GM19035 (cell line): ENCODE results near the gene KCNH6.

Experiments
- ATAC-seq: cut with Tn5 transposase; IDR thresholded peaks from one replicate; pipeline ENCODE4 v1.9.1; 2021; ENCODE audit not compliant: unreplicated experiment

KCNH6 gene, protein sequence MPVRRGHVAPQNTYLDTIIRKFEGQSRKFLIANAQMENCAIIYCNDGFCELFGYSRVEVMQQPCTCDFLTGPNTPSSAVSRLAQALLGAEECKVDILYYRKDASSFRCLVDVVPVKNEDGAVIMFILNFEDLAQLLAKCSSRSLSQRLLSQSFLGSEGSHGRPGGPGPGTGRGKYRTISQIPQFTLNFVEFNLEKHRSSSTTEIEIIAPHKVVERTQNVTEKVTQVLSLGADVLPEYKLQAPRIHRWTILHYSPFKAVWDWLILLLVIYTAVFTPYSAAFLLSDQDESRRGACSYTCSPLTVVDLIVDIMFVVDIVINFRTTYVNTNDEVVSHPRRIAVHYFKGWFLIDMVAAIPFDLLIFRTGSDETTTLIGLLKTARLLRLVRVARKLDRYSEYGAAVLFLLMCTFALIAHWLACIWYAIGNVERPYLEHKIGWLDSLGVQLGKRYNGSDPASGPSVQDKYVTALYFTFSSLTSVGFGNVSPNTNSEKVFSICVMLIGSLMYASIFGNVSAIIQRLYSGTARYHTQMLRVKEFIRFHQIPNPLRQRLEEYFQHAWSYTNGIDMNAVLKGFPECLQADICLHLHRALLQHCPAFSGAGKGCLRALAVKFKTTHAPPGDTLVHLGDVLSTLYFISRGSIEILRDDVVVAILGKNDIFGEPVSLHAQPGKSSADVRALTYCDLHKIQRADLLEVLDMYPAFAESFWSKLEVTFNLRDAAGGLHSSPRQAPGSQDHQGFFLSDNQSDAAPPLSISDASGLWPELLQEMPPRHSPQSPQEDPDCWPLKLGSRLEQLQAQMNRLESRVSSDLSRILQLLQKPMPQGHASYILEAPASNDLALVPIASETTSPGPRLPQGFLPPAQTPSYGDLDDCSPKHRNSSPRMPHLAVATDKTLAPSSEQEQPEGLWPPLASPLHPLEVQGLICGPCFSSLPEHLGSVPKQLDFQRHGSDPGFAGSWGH

DNA sequence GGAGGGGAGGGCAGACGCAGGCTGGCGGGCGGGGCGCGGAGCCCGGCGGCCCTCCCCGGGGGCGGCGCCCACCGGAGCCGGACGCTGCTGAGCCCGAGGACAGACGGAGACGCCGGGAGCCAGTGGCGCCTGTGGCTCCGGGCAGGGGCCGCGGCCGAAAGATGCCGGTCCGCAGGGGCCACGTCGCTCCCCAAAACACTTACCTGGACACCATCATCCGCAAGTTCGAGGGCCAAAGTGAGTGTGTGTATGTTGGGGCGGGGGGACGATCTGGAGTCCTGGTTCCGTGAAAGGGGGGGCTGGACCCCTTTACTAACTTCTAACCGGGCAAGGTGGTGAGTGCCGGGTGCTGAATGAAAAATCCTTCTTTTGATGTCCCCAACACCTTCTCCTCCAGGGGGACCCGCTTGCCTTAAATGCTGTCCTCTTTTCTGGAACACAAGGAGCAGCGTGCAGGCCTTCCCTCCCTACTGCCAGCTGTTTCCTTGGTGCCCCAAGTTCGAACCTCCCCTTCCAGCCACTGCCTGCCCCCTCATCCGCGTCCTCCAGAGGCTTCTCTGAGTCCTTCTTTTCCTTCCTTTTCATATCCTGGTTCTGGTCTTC lies at the start of gene KCNH6:
KCNH6 (plus strand) TSS at position 106 of the 603 bp plus-strand sequence; CDS start at position 162, 56 bp downstream.
- ATAC-seq: no peak

DNA sequence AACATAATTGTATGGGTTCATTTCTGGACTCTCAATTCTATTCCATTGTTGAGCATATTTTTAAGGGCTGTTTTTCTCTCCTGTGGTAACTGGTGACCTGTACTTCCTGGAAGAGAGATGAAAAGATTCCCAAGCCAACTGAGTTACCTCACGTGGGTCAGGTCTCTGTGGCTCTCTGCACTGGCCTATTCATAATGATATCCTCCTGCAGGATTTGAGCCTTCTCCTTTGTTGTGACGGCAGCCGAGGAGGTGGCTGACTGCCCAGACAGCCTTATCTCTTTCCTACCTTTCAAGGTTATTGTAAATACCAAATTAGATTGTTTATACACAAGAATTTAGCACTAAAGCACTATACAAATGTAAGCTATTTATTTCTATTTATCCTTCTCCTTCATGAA lies 49.0 kb upstream of the KCNH6 start:
- ATAC-seq: no peak

DNA sequence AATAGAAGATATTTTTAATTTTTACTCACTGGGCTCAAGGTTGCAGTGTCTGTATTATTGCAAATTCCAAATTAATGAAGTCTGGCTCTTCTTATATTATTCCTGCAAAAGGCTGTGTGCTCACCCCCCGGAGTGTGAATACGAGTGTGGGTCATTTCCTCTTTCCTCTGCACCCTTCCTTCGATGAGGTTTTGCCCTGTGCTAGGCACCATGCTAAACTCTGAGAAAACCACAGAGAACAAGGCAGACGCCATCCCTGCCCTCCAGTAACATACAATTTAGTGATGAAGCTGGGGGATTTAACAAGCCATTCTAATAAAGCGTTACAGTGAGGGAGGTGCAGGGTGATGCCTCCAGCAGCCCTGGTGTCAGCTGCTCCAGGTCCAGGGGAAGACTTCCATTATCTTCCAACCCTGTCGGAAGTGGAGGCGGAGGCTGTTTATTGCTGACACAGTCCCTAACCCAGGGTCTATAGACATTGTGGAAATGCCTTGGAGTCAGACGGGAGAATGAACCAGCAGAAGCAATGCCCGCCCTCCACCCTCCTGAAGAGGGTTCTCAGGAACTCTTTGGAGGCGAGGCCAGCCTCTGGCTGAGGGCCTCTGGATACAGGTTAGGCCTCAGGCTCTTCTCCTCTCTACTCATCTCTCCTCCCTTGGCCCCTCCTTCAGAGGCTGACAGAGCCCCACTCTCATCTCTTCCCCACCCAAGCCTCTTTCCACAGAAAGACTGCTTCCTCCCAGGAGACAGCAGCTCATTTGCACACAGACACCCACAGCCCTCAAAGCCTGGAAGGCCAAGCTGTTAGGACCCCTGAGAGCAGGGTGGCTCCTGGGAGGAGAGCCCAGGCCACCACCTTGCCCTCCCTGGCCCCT lies 48.3 kb upstream of the KCNH6 start:
- ATAC-seq: no peak

DNA sequence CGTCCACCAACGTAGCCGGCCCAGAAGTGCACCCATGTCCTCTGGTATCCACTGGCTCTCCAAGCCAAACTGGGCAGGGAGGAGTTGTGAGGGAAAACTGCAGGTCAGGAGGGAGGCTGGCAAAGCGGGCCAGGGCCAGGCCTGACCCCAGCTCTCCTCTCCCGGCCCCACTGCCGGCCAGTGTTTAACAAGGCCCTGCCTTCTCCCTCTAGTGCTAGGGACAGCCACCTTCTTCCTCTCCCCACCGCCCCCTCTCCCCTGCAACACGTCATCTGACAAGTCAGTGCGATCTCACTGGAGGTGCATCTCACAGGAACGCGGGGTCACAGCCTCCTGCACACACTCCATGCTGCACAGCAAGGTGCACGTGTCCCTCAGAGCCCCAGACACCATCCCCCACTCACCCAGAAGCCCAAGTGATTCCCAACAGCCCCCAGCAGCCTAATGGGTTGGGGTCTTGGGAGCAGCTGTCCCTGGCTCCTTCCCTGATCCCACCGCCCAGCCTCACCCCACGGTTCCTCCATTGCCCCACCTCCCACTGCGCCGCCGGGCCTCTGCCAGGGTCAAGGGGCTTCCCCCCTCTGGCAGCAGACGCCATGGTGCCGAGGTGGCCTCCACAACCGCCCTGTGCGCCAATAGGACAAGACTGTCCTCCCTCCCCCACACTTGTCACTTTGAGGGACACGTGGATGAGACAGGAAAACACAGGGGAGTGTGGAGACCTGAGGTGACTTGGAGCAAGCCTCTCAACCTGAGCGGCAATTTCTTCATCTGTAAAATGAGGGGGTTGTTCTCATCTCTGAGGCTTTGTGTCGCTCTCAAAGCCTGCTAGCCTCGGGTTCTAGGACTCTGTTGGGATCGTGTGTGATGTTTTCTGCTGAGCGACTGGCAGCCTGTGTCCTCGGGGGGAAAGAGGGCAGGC lies 47.4 kb upstream of the KCNH6 start:
- no peak for ATAC-seq

DNA sequence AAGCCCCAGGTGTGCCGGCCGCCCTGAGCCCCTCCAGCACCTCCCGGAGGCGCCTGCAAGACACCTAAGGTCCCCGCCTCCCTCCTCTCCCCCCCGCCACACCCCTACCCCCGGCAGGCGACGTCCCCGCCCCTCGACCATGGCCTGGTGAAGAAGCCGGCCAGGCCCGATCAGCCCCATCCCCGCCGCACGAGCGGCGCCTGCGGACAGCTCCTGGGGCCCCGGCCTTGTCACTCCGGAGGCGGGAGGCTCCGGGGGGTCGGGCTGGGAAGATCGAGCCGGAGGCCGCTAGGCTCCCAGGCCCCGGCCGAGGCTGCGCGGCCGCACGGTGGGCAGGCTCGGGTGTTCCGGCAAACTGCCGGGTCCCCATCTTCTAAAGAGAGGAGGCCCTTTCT lies 46.7 kb upstream of the KCNH6 start:
- no peak for ATAC-seq

DNA sequence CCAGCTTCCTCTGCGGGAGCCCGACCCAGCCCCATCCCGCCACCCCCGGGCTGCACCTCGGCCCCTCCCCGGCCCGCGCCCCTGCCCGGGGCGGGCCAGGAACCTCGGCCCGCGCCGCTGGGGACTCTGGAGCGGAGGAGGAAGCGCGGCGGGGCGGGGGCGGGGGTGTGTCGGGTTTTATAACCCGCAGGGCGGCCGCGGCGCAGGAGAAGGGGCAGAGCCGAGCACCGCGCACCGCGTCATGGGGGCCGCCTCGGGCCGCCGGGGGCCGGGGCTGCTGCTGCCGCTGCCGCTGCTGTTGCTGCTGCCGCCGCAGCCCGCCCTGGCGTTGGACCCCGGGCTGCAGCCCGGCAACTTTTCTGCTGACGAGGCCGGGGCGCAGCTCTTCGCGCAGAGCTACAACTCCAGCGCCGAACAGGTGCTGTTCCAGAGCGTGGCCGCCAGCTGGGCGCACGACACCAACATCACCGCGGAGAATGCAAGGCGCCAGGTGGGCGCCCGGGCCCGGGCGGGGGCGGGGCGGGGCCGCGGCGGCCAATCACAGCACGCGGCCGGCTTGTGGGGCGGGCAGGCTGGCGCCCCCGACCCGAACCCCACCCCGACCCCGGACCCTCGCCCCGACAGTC lies 46.2 kb upstream of the KCNH6 start, which contains the start of gene ACE:
ACE (plus strand) TSS at position 208 of the 626 bp plus-strand sequence; CDS start at position 242, 34 bp downstream.
- no peak for ATAC-seq

DNA sequence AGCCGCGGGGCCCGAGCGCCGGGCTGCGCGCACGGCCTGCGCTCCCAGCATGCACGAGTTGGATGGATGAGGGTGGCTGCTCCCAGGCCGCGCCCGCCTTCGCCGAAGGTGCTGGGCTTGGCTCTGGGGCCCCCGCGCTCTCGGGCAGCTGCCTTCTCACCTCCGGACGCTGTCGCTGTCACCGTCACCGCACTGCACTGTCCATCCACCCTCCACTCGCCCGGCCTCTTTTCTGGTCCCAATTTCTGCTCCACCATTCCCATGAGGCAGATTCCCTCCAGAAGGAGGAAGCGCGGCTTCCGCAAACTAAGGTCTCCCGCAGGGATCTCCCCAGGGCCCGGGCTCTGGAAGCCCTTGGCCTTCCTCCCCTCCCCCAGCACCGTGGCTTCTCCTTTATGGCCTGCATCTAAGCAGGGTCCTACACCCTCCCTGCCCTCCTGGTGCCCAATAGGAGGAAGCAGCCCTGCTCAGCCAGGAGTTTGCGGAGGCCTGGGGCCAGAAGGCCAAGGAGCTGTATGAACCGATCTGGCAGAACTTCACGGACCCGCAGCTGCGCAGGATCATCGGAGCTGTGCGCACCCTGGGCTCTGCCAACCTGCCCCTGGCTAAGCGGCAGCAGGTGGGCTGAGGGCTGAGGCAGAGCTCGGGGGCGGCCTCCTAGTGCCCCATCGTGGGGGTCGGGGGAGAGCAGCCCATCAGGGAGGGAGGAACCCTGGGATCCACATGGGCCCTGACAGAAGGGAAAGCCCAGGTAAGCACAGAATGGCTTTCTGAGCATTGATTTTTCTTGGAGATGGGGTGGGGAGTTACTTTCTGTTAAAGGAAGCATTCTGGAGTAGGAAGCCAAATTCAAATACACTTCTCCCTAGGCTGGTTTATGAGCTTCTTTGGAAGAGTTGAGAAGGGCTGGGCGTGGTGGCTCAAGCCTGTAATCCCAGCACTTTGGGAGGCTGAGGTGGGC lies 45.4 kb upstream of the KCNH6 start:
- no peak for ATAC-seq

DNA sequence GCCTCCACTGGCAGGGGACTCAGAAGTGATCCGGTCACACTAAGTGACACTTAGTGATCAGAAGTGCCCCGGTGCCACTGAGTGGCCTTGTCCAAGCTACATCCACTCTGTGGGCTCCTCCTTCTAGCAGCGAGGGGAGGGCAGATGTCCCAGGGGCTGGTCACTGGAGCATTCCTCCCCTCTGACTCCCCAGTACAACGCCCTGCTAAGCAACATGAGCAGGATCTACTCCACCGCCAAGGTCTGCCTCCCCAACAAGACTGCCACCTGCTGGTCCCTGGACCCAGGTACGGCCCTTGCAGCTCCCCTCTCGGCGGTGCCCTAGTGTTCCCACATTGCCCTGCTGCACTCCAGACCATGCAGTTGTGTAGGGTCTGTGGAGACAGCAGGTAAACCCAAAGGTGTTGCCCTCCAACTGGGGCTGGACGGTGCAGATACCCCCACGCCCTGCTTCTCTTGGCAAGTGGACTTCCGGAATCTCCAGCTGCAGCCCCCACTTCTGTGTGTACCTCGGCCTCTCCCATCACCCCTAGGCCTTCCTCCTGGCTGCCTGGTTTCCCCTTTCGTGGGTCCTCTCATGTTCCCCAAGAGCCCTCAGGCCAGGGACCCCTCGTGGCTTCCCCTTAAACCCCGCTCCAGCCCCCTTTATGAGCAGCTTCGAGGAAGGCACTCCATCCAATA lies 44.2 kb upstream of the KCNH6 start:
- no peak for ATAC-seq

DNA sequence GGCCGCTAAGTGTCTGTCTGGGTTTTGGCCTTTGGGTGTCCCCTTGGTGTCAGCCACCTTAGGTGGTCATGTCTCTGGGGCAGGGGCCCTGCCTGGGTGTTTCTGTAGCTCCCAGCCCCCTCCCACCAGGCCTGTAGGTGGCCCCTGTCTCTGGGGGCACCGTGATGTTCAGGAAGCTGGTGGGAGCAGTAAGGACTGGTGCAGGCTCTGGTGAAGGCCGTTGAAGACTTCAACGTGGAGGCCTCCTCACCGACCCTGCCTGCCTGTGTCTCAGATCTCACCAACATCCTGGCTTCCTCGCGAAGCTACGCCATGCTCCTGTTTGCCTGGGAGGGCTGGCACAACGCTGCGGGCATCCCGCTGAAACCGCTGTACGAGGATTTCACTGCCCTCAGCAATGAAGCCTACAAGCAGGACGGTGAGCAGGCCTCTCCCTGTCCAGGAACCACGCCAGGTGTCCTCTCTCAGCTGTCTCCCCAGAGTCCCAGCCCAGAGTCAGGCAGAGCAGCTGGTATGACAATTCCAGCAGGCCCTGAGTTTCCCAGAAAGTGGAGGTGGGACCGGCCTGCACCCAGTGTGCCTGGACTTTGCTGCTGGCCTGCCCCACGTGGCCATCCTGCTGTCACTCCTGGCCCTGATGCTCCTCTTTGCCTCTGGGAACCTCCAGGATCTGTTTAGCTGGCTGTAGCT lies 43.5 kb upstream of the KCNH6 start:
- no peak for ATAC-seq

DNA sequence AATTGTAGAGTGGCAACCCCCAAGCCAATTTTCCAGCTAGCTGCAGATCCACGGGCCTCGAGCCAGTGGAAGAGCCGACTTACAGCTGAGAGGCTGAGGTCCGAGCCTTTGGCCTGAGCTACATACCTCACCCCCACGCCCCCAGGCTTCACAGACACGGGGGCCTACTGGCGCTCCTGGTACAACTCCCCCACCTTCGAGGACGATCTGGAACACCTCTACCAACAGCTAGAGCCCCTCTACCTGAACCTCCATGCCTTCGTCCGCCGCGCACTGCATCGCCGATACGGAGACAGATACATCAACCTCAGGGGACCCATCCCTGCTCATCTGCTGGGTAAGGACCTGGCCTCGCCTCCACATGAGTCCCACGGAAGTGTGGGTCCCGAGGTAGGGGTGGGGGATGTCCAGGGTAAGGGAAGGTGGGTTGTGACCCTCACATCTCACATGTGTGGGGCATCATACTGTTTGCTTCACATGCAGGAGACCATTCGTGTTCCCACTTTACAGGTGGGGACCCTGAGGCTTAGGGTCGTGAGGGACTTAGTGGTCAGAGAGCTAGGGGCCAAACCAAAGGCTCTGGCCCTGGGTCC lies 42.9 kb upstream of the KCNH6 start:
- ATAC-seq: no peak

DNA sequence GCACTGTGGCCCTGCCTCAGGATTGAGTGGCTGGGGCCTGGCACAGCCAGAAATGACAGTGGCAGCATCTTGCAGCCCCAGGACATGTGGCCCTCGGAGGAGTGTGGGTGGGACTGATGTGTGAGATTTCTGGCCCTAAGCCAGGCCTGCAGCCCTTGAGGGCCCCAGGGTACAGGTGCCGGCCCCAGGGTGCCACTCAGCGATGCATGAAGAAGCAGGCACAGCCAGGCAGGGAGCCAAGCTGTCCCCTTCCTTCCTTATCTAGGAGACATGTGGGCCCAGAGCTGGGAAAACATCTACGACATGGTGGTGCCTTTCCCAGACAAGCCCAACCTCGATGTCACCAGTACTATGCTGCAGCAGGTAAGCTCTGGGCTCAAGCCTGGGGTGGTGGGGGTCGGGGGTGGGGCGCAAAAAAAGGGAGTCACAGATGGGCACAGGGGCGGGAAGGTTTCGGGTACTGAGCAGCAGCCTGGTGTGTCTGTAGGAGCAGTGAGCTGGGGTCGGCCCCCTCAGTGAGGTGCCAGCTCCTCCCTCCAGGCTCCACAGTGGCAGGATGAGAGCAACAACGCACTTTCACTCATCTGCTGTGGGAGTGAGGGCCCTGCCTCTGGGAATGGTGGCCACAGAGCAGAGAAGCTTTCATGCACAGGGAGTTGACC lies 42.2 kb upstream of the KCNH6 start:
- no peak for ATAC-seq

DNA sequence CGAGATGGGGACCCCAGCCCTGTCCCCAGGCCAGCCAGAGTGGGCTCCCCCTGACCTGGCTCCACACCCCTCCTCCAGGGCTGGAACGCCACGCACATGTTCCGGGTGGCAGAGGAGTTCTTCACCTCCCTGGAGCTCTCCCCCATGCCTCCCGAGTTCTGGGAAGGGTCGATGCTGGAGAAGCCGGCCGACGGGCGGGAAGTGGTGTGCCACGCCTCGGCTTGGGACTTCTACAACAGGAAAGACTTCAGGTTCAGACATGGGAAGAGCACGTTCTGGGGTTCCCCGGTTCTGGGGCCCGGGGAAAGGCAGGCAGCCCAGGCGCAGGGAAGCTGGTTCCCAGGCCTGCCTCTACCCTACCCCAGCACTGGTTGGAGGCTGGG lies 41.7 kb upstream of the KCNH6 start:
- ATAC-seq: no peak

DNA sequence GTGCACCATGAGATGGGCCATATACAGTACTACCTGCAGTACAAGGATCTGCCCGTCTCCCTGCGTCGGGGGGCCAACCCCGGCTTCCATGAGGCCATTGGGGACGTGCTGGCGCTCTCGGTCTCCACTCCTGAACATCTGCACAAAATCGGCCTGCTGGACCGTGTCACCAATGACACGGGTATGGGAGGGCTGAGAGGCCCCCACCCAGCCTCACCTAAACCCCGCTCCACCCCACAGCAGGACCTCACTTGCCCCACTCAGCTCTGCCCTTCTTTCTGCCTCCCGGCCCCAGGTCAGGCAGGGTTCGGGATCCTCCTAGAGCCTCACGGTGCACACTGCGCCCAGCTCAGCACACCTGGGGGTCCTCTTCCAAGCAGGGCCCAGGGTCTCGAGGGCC lies 40.6 kb upstream of the KCNH6 start:
- no peak for ATAC-seq

DNA sequence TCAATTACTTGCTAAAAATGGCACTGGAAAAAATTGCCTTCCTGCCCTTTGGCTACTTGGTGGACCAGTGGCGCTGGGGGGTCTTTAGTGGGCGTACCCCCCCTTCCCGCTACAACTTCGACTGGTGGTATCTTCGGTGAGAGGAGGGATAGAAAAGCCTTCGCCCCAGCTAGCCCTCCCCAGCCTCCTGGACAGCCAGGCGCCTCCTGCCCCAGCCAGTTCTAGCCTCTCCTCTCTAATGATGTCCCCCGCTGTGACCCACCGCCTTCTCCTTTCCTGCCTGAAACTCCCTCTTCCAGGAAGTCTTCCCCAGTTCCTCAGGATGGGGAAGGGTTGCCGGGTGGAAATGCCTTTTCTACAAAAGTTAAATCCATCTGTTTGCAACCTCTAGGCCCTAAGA lies 40.1 kb upstream of the KCNH6 start:
- no peak for ATAC-seq

DNA sequence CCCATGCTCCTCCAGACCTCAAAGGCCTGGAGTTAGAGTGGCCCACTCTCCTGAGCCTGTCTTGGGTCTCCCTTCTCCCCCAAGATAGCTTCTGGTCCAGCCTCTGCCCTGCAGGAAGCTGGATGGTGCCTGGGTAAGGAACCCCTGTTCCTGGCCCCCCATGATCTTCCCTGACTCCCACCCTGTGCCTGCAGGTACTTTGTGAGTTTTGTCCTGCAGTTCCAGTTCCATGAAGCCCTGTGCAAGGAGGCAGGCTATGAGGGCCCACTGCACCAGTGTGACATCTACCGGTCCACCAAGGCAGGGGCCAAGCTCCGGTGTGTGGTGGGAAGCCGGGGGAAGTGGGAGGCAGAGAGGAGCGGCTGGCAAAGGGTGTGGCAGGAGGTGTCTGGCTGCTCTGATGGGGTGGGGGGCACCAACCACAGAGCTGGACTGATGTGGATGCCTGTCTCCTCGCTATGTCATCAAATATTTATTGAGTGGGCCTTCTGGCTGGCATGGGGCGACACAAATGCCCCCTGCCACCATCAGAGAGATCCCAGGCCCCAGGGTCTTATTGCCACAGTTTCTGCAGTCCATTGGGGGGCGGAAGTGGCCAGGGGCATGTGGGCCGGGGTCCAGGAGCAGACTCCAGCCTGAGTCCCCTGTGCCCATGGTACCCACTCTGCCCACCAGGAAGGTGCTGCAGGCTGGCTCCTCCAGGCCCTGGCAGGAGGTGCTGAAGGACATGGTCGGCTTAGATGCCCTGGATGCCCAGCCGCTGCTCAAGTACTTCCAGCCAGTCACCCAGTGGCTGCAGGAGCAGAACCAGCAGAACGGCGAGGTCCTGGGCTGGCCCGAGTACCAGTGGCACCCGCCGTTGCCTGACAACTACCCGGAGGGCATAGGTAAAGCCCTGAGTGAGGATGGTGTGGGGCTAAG lies 39.2 kb upstream of the KCNH6 start:
- ATAC-seq: no peak
